GM18870 (cell line): Measurements from ENCODE around the gene ARPC5L.
"Not testable (repeated sequence)": the region's sequence is repeated elsewhere in the genome, so short reads cannot be mapped to it uniquely, and the experiment has no call there.

ENCODE experiments used
- ATAC-seq: cut with Tn5 transposase; IDR thresholded peaks from one replicate; pipeline ENCODE4 v1.9.1; 2021; ENCODE audit warnings: moderate library complexity; ENCODE audit not compliant: unreplicated experiment

Gene ARPC5L

DNA sequence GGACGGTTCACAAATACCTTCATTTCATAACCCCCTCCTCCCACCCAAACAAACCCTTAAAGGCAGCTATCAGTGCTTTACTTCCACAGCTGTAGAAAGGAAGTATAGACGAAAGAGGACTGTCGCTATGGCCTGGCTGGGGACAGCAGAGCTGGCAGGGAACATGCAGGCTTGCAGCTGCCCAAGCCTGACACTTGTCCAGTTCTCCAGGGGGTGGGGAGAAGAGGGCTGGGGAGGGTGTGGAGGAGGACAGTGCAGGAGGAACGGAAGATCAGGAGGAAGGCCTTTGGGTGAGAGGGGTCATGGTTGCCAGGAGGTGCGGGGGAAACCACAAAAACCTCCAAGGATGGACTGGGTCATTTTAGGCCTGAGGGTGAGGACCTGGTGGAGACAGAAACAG is 25.9 kb downstream of the ARPC5L start:
- ATAC-seq, result no peak

DNA sequence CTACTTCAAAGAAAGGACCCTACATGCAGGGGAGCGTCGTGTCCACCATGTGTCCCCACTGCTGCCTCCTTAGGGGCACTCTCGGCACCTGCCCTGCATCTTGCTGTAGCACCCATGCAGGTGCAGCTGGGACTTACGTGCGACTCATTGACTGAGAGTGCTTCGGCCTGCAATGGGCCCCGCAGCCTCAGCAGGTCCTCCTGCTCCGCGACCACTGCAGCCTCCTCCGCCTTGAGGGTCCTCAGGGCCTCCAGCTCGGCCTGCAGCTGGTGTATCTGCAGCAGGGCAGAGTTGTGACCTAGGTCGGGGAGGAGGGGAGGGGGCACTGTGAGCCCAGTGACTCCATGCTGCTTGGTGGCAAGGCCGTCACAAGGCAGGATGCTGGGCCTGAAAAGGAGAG is 27.1 kb downstream of the ARPC5L start:
- ATAC-seq, result no peak

DNA sequence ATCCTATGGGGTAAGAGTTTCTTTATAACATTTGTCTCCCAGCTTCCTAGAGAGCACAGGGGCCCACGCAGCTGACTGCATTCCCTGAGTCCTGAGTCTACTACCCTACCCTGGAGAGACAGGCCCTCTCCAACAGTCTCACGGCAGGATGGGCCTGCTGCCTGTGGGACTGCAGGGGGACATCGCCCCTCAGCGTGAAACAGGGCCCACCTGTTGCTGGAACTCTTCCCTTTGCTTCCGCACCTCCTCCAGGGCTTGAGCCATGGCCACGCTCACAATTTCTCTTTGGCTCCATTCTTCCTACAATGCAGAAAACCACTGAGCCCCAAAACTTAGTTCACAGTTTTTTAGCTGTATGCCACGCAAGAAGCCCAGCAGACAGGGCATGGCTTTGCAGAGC is 28.2 kb downstream of the ARPC5L start:
- ATAC-seq, result no peak

DNA sequence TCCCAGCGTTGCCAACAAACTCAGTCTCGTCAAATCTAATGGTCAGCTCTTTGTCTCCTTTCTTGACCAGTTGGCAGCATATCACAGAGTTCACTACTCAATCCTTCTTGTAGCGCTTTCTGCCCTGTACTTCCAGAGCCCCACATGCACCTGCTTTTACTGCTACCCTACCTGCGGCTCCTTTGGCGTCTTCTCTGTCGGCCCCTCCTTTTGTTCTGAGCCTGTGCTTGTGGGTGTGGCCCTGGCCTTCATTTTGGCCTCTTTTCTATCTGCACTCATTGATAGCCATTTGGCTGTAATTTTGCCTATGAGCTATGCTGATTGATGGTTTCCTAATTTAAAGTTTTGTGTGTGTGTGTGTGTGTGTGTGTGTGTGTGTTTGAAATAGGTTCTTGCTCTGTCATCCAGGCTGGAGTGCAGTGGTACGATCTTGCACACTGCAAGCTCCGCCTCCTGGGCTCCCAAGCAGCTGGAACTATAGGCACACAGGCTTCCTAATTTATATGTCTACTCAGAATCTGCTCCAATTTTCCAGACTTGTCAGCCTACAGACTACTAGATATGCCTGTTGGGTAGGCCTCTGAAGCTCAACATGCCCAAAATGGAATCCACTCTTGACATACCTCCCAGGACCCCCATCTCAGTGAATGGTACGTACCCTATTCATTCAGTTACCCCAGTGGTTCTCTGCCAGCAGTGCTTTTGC is 32.3 kb downstream of the ARPC5L start:
- ATAC-seq, result no peak

DNA sequence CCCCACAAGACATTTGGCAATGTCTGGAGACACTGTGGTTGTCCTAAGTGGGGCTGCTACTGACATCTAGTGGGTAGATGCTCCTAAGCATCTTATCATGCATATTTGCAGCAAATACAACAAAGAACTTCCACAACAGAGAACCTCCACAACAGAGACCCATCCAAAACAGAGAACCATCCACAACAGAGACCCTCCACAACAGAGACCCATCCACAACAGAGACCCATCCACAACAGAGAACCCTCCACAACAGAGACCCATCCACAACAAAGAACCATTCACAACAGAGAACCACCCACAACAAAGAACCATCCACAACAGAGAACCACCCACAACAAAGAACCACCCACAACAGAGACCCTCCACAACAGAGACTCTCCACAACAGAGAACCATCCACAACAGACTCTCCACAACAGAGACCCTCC is 32.8 kb downstream of the ARPC5L start:
- no peak for ATAC-seq

DNA sequence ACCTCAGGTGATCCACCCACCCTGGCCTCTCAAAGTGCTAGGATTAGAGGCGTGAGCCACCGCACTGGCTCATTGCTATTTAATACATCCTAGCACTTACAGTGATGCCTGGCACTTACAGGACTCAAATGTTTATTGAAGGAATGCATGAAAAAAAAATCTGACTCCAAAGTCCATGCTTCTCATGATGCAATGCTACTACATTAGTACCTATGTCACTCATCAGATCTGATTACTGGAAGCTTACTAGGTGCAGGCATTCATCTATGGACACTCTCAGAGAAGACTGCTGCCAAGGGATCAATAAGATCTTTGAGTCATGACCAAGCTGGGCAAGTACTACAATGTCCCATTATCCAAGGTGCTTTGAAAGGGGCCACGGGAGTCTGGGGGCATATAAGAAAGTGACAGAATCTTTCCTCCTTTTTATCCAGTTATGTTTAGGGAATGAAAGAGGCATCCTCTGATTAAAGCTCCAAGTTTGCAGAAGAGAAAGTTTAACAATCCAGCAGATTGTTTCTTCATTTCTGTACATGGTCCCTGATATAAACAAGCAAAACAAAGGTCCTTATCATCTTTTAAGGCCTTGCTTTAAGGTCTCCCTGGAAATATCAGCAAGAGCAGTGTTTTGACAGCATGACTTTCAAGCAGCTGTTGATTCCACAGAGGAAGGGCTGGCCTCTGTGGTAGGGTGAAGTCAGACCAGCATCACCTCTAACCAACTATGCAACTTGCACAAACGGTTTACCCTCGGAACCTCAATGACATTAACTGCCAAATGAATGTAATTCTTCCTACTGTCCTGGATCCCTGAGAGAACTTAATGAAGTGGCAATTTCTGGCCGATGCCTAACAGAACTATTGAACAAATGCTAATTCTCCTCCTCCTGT is 35.9 kb downstream of the ARPC5L start:
- no peak for ATAC-seq

DNA sequence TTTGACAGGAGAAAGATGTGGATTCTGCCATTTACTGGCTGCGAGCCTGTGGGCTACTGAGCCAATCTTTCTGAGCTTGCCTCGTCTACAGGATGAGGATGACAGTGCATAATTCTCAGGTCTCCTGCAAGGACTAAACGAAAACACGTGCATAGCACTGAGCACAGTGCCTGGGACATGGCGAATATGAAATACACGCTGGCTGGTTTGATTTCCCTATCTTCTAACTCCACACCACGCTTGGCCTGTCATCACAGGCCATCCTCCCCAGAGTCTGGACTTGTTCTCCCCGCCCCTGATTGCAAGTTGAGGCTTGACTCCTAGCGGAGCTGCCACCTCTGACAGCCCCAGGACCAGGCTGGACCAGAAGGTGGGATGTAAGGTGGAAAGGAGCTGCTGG is 37.9 kb downstream of the ARPC5L start:
- ATAC-seq, result no peak

DNA sequence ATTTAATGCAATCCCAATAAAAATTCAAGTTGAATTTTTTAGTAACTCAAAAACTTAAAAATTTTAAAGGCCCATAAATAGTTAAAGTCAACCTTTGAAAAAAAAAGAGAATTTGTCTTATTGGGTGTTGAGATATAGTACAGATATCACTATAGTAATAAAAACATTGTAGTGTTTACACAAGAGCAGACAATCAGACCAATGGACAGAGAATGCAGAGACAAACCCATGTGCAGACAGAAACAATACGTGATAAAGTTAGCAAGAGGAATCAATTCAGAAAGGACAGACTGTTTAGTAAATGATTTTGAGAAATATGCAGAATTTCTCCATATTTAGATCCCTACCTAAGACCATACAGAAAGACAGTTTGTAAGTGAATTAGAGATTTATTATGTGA is 45.0 kb downstream of the ARPC5L start:
- ATAC-seq, result no peak

DNA sequence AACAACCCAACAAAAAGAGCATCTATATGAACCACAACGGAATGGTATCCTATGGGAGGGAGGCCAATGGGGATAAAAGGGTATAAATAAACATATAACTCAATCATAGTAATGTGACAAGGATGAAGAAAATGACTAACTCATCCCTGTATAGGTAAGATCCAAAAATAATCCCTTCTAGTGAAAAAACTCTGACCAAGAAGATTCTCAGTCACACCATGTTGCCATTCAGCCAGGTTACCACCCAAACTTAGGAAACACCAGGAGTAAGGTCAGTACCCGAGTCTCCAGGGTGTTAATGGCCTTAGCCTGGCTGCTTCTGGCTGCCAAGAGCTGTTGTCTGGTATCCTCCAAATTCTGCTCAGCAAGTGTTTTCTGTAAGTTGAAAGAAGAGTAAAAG is 46.2 kb downstream of the ARPC5L start:
- no peak for ATAC-seq

DNA sequence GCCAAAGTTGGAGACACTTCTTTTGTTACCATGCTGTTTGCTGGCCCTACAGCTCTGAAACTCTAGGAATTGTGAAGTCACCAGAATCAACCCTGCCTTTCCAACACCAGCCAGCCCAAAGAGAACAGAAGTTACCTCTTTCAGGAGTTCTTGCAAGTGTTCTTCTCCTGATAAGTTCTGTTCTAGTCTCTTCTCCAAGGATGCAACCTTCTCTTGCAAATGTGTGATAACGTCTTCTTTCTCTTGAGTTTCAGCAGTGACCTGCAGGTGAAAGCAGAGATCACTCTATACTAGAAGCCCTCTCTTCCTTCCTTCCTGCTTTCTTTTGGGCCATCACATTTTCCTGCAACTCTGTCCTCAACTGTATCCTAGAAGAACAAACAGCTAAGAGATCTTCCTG is 49.8 kb downstream of the ARPC5L start:
- ATAC-seq, result no peak

DNA sequence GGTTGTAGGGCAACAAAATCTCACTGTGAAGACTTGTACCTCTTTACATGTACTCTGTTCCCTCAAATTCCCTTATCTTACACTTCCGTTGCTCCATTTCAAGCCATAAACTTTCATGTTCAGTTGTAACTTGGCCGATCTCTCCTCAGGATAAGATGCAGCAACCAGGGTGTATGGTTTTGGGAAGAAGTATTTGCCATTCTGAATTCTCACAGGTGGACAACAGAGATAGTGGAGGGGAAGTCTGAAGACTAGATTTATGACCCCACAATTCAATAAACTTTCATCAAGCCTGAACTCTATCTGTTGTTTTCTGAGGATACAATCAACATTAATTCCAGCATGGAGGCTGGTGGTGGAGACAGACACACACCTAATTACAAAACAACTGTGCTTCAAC is 51.4 kb downstream of the ARPC5L start:
- ATAC-seq, result no peak

DNA sequence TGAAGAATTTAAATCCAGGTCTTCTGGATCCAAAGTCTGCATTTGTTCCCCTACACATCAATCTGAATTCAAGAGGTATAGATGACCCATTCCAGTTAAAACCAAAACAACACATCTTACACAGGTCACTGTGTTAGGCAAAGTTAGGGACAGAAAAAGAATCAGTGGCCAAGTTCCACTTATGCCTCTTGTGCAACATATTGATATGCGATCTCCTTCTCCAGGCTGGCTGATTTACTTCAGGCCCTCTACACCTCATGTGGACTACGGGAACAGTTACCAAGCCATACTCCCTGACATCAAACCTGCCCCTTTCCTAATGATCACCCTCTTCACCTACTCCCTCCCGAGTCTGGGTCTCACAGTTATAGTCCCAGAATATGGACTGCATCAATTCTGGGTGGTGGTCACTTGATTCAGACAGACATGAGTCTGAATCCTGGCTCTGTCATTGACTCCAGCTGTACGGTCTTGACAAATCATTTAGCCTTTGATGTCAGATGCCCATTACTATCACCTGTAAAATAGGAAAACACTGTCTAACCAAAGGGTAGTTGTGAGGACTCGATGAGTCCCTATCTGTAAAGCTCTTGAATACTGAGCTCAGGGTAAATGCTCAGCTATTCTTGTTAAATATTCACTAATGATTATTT is 52.9 kb downstream of the ARPC5L start:
- no peak for ATAC-seq

DNA sequence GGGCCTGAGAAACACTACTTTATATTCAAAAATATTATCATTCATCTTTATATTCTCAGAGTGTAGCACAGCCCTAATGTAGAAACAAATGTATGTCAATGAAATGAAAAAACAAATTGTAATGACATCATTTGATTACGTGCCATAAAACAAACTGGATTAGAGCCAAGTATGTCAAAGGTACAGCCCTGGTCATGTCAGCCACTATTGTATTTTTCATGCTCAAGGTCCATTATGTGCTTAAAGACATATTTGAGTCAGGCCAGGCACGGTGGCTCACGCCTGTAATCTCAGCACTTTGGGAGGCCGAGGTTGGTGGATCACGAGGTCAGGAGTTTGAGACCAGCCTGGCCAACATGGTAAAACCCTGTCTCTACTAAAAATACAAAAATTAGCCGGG is 58.5 kb downstream of the ARPC5L start:
- not testable (repeated sequence) for ATAC-seq
